GM19324 (cell line): ENCODE results near the gene HORMAD1.
A peak's percentile ranks its signal among the peaks of the same experiment; 100 is the strongest.
"Not testable (repeated sequence)": the region's sequence is repeated elsewhere in the genome, so short reads cannot be mapped to it uniquely, and the experiment has no call there.

Source experiments
- ATAC-seq: cut with Tn5 transposase; IDR thresholded peaks from one replicate; pipeline ENCODE4 v1.9.1; 2021; ENCODE audit warnings: mild to moderate bottlenecking, moderate library complexity; ENCODE audit not compliant: unreplicated experiment, low FRiP score

Gene HORMAD1

DNA sequence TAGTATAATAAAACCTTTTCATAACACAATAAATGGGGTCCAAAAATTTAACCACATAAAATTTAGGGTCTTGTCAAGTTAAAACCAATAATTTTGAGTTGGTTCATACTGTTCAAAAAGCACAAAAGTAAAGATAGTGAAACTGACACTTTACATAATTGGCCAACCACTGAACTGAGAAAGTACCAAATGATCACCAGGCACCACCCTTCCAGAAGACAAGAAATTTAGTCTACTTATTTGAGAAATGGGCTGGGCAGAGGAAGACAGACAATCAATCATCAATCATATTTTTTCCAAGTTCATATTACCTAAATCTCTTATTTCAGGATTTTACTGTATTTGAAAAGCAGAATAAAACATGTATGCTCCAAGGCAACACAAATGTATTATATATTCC lies 17.3 kb downstream of the HORMAD1 start:
- ATAC-seq = no peak

DNA sequence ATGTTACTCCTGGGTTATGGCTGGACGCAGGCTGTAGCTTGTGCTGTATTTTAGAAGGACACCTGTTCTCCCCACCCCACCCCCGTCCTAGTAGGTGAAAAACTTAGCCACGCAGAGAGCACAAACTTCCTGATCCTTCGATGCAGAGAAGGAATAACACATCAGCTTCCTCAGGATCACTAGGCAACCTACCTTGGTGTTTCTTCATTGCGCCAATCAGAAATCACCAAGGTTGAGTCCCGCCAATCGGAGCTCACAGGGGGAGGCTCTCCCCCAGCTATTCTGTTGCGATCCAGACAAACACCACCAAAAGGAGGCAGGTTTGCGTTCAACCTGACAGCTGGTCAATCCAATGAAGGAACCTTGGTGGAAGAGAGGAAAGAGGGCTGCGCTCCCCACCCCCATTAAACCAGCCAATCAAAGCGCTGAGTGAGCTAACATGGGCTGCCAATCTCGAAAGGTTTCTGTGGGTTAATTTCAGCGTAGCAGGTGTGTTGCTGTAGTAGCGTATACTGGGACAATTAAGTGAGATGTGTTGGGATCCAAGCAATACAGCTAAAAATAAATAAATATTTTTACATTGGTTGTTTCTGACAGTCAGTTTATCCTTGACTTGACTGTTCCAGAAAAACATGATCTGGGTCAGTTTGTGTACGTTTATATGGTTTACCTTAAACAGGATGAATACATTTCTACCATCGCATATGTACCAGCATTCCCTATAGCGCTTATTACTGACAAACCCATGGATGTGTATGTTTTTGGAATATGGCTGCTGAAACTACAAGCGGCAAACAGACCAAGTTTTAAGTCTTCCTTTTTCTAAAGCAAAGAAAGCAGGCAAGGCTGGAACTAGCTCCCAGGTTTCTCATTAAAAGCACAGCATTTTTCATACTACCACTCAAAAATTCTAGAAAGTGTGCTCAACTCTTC lies 23.4 kb downstream of the HORMAD1 start, which contains the start of gene GOLPH3L:
Gene GOLPH3L (minus strand): TSS at position 160 of the 933 bp plus-strand sequence. CDS start 2,316 bp downstream, outside the sequence.
- ATAC-seq = peak; percentile 99

DNA sequence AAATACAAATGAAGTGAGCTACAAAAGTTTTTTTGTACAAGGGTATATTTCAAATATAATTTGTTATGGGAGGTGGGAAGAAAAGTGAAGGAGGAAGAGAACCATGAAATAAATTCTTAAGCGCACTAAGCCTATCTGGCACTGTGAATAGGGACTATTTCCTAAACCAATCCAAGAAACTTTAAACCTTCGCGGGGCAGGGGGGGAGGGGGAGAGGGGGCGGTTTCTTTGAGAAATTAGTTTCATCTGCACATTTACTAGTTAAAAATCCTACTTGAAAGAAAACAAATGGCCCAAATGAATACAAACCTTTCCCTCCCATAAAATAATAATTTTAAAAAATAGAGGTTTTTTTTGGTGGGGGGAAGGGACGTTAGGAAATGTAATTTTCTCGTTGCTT lies 24.1 kb downstream of the HORMAD1 start:
- ATAC-seq = no peak

- ATAC-seq = no peak
Measured at GRCh38 chr1:150696162-150696561, 24.5 kb downstream of the HORMAD1 start.

DNA sequence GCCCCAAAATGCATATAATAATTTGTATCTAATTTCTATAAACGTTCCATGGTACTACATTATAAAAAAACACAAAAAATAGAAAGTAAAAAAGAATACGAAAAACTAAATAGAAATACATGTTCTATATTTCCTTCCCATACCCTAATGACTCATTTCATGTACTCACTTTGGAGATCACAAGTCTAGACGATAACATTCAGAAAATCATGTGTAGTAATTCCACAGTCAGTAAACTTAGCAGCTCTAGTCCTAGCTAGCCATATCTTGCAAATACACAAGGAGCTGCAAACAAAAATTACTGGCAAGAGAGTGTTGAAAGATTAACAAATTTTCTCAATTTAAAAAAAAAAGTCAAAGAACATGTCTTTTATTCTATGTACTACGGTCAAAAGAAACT lies 25.1 kb downstream of the HORMAD1 start:
- ATAC-seq = no peak

DNA sequence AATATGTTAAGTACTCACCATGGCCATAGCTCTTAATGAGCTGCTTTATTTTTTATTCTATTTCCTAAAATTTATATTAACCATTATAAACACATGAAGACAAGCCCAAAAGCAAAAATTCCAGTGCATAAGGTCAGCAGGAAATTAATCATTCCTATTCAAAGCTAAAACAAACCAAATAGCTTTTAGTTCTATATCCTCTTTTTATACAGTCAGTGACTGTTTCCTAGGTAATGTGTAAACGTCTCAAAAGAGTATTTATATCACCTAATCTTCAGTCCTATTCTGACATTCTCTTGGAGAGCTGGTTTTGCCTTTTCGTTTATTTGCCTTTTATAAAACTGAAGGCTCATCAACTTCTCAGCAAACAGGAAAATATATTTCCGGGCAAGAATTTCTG lies 28.0 kb downstream of the HORMAD1 start:
- ATAC-seq = no peak

DNA sequence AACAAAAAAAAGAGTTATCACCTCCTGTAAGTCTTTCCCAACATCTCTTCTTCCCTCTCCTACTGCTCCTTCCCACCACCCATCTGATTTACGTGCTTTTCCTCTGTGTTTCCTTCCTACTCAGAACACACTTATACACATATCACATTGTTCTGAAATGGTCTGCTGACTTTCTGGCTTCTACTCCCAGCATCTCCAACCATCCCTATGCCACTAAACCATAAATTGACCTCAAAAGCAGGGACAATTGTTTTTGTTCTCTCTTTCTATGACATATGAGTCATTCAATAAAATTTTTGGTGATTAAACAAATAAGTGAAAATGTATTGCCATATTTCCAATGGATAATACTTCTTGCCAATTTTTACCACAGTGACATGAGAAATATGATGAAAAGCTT lies 31.9 kb downstream of the HORMAD1 start:
- no peak for ATAC-seq

DNA sequence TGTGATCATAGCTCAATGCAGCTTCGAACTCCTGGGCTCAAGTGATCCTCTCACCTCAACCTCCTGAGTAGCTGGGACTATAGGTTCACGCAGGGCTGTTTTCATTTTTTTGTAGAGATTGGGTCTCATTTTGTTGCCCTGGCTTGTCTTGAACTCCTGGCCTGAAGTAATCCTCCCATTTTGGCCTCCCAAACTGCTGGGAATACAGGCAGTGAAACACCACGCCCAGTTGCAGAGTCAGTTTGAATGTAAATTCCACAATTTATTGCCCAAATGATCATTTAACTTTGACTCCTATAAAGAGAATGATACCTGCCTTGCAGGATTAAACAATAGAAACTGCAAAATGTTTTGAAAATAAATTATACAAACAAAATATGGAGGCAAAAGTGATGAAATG lies 34.4 kb downstream of the HORMAD1 start:
- no peak for ATAC-seq

GRCh38 chr1:150683914-150684313 lies 36.8 kb downstream of the HORMAD1 start:
- peak; percentile 78 for ATAC-seq

DNA sequence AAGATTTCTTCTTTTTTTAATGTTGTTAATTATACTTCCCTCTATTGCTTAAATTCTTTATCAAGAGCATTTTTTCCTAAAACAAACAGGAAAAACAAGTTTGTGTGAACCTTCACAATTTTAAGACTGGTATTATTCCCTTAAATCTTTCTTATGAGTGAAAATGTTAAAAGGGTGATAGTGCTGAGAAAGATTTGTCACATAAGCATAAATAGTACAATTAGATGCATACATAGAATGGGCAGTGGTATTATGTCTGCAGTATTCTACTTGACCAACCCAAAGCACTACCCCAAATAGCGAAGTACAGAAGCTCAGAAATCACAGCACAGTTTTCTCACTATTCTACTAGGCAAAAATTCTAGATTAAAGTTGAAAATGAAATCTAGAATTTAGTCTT lies 41.7 kb downstream of the HORMAD1 start:
- ATAC-seq = no peak

- no peak for ATAC-seq
Measured at GRCh38 chr1:150674881-150675280, 45.8 kb downstream of the HORMAD1 start.

- ATAC-seq = no peak
Measured at GRCh38 chr1:150663321-150663720, 57.4 kb downstream of the HORMAD1 start.

DNA sequence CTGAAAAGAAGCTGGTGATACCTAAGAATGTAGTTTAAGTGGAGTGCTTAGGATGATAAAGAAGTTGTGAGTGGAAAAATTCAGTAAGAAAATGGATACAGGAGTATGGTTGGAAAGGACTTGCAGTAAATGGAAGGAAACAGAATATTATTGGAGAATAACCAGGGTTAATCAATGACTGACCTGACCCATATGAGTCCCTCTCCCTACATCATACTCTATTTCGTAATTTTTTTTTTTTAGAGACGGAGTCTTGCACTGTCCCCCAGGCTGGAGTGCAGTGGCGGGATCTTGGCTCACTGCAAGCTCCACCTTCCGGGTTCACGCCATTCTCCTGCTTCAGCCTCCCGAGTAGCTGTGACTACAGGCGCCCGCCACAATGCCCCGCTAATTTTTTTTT lies 57.9 kb downstream of the HORMAD1 start:
- no peak for ATAC-seq

GRCh38 chr1:150661156-150661555 lies 59.5 kb downstream of the HORMAD1 start:
- ATAC-seq = no peak

DNA sequence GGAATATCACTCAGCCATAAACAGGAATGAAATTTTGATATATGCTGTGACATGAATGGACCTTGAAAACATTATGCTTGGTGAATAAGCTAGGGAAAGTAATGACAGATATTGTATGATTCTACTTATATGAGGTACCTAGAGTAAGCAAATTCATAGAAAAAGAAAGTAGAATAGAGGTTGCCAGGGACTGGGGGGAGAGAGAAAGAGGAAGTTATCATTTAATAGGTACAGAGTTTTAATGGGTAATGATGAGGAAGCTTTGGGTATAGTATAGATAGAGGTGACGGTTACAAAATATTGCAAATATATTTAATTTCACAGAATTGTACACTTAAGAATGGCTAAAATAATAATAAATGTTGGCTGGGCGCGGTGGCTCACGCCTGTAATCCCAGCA lies 60.1 kb downstream of the HORMAD1 start:
- no peak for ATAC-seq

DNA sequence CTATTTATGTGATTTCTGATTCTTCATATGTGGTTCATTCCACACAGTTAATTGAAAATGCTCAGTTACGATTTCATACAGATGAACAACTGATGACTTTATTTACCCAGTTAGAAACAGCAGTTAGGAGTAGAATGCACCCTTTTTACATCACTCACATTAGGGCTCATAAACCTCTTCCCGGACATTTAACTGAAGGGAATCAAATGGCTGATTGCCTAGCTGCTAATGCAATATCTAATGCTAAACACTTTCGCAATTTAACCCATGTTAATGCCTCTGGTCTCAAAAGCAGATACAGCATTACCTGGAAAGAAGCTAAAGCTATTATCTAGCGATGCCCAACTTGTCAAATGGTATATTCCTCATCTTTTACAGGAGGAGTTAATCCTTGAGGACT lies 63.6 kb downstream of the HORMAD1 start:
- not testable (repeated sequence) for ATAC-seq

DNA sequence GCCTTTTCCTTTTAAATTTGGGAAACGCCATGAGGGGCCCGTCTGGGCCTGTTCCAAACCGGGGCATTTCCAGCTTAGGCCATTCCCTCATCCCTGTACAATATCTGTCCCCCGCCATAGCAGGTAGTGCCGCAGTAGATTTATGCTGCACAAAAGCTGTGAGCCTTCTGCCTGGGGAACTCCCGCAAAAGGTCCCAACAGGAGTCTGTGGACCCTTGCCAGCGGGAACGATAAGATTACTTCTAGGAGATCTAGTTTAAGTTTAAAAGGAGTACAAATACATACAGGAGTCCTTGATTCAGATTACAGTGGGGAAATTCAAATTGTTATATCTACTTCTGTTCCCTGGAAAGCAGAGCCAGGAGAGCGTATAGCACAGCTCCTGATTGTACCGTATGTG lies 66.1 kb downstream of the HORMAD1 start:
- ATAC-seq = not testable (repeated sequence)

DNA sequence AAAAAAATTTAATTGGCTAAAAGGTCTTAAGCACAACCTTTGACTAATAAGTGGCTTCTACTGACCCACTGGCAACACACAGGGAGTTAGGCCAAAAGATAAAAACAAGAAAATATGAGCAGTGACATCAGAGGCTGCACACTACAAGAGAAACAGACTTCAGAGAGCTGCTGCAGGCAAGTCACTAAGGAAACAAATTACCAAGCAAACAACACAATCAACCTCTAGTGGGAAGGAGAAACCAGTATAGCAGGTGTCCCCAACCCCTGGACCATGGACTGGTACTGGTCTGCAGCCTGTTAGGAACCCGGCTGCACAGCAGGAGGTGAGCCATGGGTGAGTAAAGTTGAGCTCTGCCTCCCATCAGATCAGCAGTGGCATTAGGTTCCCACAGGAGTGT lies 70.5 kb downstream of the HORMAD1 start:
- no peak for ATAC-seq

GRCh38 chr1:150649441-150650075 lies 71.1 kb downstream of the HORMAD1 start:
- ATAC-seq = no peak
